OCI-LY7 (cell line): Measurements from ENCODE around the gene LRRC74B. TPM values are rescaled to one million over a fixed set of nuclear protein-coding genes. Genes with fewer than 3 reads are reported as not detected.

Experiments
- Bru-seq: library from RNA; stranded (reverse); fragments of 400-500 nt; gene quantifications from one replicate; lab custom pipeline; 2021; lab: Mats Ljungman, UMichigan
- BruChase-seq, 2 experiments: library from RNA; stranded (reverse); fragments of 400-500 nt; gene quantifications; one replicate each; lab custom pipeline; 2021; lab: Mats Ljungman, UMichigan
- BruUV-seq: library from RNA; stranded (reverse); fragments of 400-500 nt; replicated peaks from 2 replicates; lab custom pipeline; 2021; lab: Mats Ljungman, UMichigan
- CTCF ChIA-PET: fragments of 300-600 bp; sonication (Branson Sonifier 250); formaldehyde crosslinking; loops from one replicate; lab custom pipeline; 2022; ENCODE audit warnings: antibody characterized with exemption; ENCODE audit not compliant: unreplicated experiment; lab: Charles Lee
- POLR2A ChIA-PET: fragments of 300-600 bp; sonication (Branson Sonifier 250); formaldehyde crosslinking; loops from one replicate; lab custom pipeline; 2022; ENCODE audit warnings: antibody characterized with exemption; lab: Charles Lee
- DNase-seq: peaks from one replicate; pipeline ENCODE4 v3.0.0-alpha.2; 2015; ENCODE audit warnings: low spot score
- H2AFZ ChIP-seq: fragments of 200-600 bp; sonication (generic), shearing (Covaris generic); 2 replicates; pipeline ENCODE4 v1.6.1; 2014; ENCODE audit warnings: mild to moderate bottlenecking, antibody characterized with exemption, low read length, moderate library complexity
- H3K27ac ChIP-seq: fragments of 200-600 bp; sonication (generic); 2 replicates; pipeline ENCODE4 v1.5.1; 2014; ENCODE audit warnings: mixed run types, low read depth, mild to moderate bottlenecking, moderate library complexity, low read length, inconsistent platforms; ENCODE audit not compliant: poor library complexity, severe bottlenecking
- H3K36me3 ChIP-seq: fragments of 200-600 bp; sonication (generic); 2 replicates; pipeline ENCODE4 v1.6.1; 2014; ENCODE audit warnings: mild to moderate bottlenecking, antibody characterized with exemption, low read length, moderate library complexity, mixed read lengths; ENCODE audit not compliant: insufficient read depth
- H3K4me1 ChIP-seq: fragments of 200-600 bp; sonication (generic); 2 replicates; pipeline ENCODE4 v1.5.1; 2014; ENCODE audit warnings: mild to moderate bottlenecking, low read length; ENCODE audit not compliant: insufficient read depth, poor library complexity, severe bottlenecking
- H3K4me2 ChIP-seq: fragments of 200-600 bp; sonication (generic); 2 replicates; pipeline ENCODE4 v1.6.1; 2014; ENCODE audit warnings: mild to moderate bottlenecking, low read length
- H3K4me3 ChIP-seq: fragments of 200-600 bp; sonication (generic); 2 replicates; pipeline ENCODE4 v1.5.1; 2014; ENCODE audit warnings: mild to moderate bottlenecking, low read depth, low read length; ENCODE audit not compliant: poor library complexity, severe bottlenecking
- H3K79me2 ChIP-seq: fragments of 200-600 bp; sonication (generic); 2 replicates; pipeline ENCODE4 v1.6.1; 2016; ENCODE audit warnings: low read depth, mild to moderate bottlenecking, low read length, moderate library complexity, mixed read lengths; ENCODE audit not compliant: insufficient read depth
- H3K9me2 ChIP-seq: fragments of 200-600 bp; sonication (generic); 2 replicates; pipeline ENCODE4 v1.6.1; 2016; ENCODE audit warnings: mild to moderate bottlenecking, low read length, mixed read lengths; ENCODE audit not compliant: insufficient read depth
- H3K9me3 ChIP-seq: fragments of 200-600 bp; sonication (generic); 2 replicates; pipeline ENCODE4 v1.6.1; 2014; ENCODE audit warnings: mild to moderate bottlenecking, mixed run types, low read length, mixed read lengths
- H4K20me1 ChIP-seq: fragments of 200-600 bp; sonication (generic); 2 replicates; pipeline ENCODE4 v1.6.1; 2014; ENCODE audit warnings: mild to moderate bottlenecking, antibody characterized with exemption, low read length, moderate library complexity, mixed read lengths; ENCODE audit not compliant: insufficient read depth
- EZH2phosphoT487 ChIP-seq: fragments of 200-600 bp; sonication (generic); IDR thresholded peaks from 2 replicates; pipeline ENCODE4 v1.6.1; 2018; ENCODE audit warnings: low read depth, borderline replicate concordance, mild to moderate bottlenecking, mixed run types, antibody characterized with exemption, low read length, moderate library complexity, mixed read lengths
- intact Hi-C: fragments of 100-400 bp; cut with micrococcal nuclease; formaldehyde crosslinking; loops from one replicate; pipeline ENCODE4 v1.10.0; 2022; ENCODE audit not compliant: unreplicated experiment
- long read RNA-seq: library from polyadenylated mRNA; stranded (forward); transcript quantifications from one replicate; pipeline ENCODE4 v2.0.0, GENCODE V29; 2022
- total RNA-seq, 2 experiments: library from RNA; depleted of rRNA in 1 of 2; stranded (reverse); fragments of >200 nt in 1 of 2; shearing (Covaris generic) in 1 of 2; gene quantifications; 2 replicates each; pipeline ENCODE4 v1.2.3, GENCODE V29; 2014 to 2022
- TF ChIP-seq, protein P1 (sequence below): fragments of 200-600 bp; sonication (generic); conservative IDR thresholded peaks from 2 replicates; pipeline ENCODE4 v1.5.1; 2014; ENCODE audit warnings: mild to moderate bottlenecking, antibody characterized with exemption, low read length, moderate library complexity, mixed read lengths

Gene LRRC74B
- total RNA-seq (2014; rRNA removed; shearing (Covaris generic)) (not detected in 2 replicates), total RNA-seq (2022) (not detected in 2 replicates), Bru-seq, nascent RNA (not detected), BruChase-seq, experiment 1, labeled RNA remaining after a 6-hour chase (percentile 8 among the genes with signal in this experiment), BruChase-seq, experiment 2, labeled RNA remaining after a 2-hour chase (not detected)
- long read RNA-seq: 0 reads

DNA sequence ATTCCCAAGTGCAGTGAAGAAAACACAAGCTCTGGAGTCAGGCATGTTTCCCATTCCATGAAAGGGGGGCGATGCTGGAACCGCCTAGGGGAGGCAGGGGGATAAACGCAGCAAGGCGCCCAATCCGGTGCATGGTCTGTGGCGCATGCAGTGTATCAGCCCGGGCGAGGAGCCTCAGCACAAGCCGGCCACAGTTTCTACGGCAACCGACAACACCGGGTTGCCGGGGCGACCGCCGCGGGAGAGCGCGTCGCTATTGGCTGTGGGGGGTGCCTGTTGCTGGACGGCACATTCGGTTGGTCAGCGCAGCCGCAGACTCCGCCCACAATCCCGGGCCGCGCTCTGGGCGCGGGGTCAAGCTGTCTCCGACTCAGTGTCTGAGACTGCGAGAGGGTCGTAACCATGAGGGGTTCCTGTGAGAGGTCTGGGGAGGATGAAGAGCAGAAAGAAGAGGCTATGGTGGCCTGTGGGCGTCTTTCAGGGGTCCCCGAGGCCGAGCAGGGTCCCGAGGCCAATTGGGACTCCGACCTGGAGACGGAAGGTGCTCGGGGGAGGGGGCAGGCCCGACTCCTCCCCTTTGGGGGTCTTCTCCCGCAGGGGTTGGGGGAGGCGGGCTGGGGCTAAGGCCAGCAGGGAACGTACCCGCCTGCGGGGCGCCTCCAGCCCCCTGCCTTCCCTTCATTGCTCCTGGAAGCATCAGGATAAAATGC, at the start of gene LRRC74B:
LRRC74B (plus strand) TSS at position 362 of the 710 bp plus-strand sequence; CDS start at position 403, 41 bp downstream.
- Histone ChIP-seq H3K36me3 (no peaks in the 10 kb centered on the region), H3K9me3 (no peaks in the 10 kb centered on the region), H3K79me2 (no peaks in the 10 kb centered on the region), H3K4me3 (peak within 1 kb of the TSS; percentile 8), H4K20me1 (no peaks in the 10 kb centered on the region), H3K4me1 (no peaks in the 10 kb centered on the region), H3K4me2 (peak within 1 kb of the TSS; percentile 41), H2AFZ (no peak within 1 kb of the TSS), H3K9me2 (no peaks in the 10 kb centered on the region), H3K27ac (no peak within 1 kb of the TSS)
- CTCF ChIA-PET: no interaction called here
- peak; percentile 64 for DNase-seq
- no TSS peak for BruUV-seq
- POLR2A ChIA-PET: interaction anchor here (0.8 to 1.0 kb wide), 2 partner anchors 19 to 44 kb away, joined by 3 read pairs; partner anchors contain the start of gene THAP7
- intact Hi-C loops: no loop called here
- TF ChIP-seq, protein P1, sequence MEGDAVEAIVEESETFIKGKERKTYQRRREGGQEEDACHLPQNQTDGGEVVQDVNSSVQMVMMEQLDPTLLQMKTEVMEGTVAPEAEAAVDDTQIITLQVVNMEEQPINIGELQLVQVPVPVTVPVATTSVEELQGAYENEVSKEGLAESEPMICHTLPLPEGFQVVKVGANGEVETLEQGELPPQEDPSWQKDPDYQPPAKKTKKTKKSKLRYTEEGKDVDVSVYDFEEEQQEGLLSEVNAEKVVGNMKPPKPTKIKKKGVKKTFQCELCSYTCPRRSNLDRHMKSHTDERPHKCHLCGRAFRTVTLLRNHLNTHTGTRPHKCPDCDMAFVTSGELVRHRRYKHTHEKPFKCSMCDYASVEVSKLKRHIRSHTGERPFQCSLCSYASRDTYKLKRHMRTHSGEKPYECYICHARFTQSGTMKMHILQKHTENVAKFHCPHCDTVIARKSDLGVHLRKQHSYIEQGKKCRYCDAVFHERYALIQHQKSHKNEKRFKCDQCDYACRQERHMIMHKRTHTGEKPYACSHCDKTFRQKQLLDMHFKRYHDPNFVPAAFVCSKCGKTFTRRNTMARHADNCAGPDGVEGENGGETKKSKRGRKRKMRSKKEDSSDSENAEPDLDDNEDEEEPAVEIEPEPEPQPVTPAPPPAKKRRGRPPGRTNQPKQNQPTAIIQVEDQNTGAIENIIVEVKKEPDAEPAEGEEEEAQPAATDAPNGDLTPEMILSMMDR: no peak
- no peak for TF ChIP-seq EZH2phosphoT487

- POLR2A ChIA-PET: no interaction called here
- peaks cover 44% of the 10 kb centered on the region for H3K36me3 ChIP-seq
- H3K79me2 ChIP-seq: peaks cover 11% of the 10 kb centered on the region
- H2AFZ ChIP-seq: no peak overlapping the region
- CTCF ChIA-PET: no interaction called here
- H3K9me3 ChIP-seq: no peaks in the 10 kb centered on the region
- no peak overlapping the region for H3K4me3 ChIP-seq
- no peak overlapping the region for H3K4me2 ChIP-seq
- no peak for DNase-seq
- no peak overlapping the region for H3K27ac ChIP-seq
- peaks cover 24% of the 10 kb centered on the region for H3K4me1 ChIP-seq
- no peaks in the 10 kb centered on the region for H3K9me2 ChIP-seq
- intact Hi-C loops: no loop called here
- no TSS peak for BruUV-seq
- no peaks in the 10 kb centered on the region for H4K20me1 ChIP-seq
- TF ChIP-seq EZH2phosphoT487: no peak
- TF ChIP-seq, protein P1: no peak
Measured at GRCh38 chr22:20996031-20996410, 49.7 kb upstream of the LRRC74B start.
